ENCODE data around the gene MXD4. TPM values are rescaled to one million over a fixed set of nuclear protein-coding genes. Genes with fewer than 3 reads are reported as not detected.
"Not testable (repeated sequence)": the region's sequence is repeated elsewhere in the genome, so short reads cannot be mapped to it uniquely, and the experiment has no call there.

MXD4 gene
- total RNA-seq, 4 donors from 2014 or later: 33.3 to 62.6 (median 47.6) TPM

GRCh38 chr4:2280531-2281300 lies 18.8 kb upstream of the MXD4 start:
- intact Hi-C loops (cut with DNase I; ENCODE audit: low total_unique reads): no loop called here
- no peak for TF ChIP-seq POLR2A (IDR thresholded peaks at IDR 0.05)
- TF ChIP-seq, protein P1, sequence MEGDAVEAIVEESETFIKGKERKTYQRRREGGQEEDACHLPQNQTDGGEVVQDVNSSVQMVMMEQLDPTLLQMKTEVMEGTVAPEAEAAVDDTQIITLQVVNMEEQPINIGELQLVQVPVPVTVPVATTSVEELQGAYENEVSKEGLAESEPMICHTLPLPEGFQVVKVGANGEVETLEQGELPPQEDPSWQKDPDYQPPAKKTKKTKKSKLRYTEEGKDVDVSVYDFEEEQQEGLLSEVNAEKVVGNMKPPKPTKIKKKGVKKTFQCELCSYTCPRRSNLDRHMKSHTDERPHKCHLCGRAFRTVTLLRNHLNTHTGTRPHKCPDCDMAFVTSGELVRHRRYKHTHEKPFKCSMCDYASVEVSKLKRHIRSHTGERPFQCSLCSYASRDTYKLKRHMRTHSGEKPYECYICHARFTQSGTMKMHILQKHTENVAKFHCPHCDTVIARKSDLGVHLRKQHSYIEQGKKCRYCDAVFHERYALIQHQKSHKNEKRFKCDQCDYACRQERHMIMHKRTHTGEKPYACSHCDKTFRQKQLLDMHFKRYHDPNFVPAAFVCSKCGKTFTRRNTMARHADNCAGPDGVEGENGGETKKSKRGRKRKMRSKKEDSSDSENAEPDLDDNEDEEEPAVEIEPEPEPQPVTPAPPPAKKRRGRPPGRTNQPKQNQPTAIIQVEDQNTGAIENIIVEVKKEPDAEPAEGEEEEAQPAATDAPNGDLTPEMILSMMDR (IDR thresholded peaks at IDR 0.05): no peak
- 85 to 86% methylated on average over 13 of the region's 13 CpGs for WGBS, 2 donors
- no peak overlapping the region for H3K4me3 ChIP-seq (ENCODE audit: low read depth, poor library complexity, severe bottlenecking)
- no peak for DNase-seq (ENCODE audit: low spot score in 2 of 2)

- WGBS, 2 donors: 92 to 95% methylated on average over 9 of the region's 9 CpGs
- DNase-seq (ENCODE audit: low spot score in 2 of 2): no peak
- no peak for TF ChIP-seq POLR2A (IDR thresholded peaks at IDR 0.05)
- TF ChIP-seq, protein P1 (IDR thresholded peaks at IDR 0.05): no peak
- intact Hi-C loops (cut with DNase I; ENCODE audit: low total_unique reads): no loop called here
- H3K4me3 ChIP-seq (ENCODE audit: low read depth, poor library complexity, severe bottlenecking): no peak overlapping the region
Observed at GRCh38 chr4:2277956-2278355, 16.0 kb upstream of the MXD4 start.

- WGBS, 2 donors: 93 to 95% methylated on average over 30 of the region's 30 CpGs
- no peak for DNase-seq (ENCODE audit: low spot score in 2 of 2)
- TF ChIP-seq, protein P1 (IDR thresholded peaks at IDR 0.05): no peak
- no peak for TF ChIP-seq POLR2A (IDR thresholded peaks at IDR 0.05)
- H3K4me3 ChIP-seq (ENCODE audit: low read depth, poor library complexity, severe bottlenecking): no peak overlapping the region
- intact Hi-C loops (cut with DNase I; ENCODE audit: low total_unique reads): no loop called here
Observed at GRCh38 chr4:2276581-2277325, 14.8 kb upstream of the MXD4 start.

DNA sequence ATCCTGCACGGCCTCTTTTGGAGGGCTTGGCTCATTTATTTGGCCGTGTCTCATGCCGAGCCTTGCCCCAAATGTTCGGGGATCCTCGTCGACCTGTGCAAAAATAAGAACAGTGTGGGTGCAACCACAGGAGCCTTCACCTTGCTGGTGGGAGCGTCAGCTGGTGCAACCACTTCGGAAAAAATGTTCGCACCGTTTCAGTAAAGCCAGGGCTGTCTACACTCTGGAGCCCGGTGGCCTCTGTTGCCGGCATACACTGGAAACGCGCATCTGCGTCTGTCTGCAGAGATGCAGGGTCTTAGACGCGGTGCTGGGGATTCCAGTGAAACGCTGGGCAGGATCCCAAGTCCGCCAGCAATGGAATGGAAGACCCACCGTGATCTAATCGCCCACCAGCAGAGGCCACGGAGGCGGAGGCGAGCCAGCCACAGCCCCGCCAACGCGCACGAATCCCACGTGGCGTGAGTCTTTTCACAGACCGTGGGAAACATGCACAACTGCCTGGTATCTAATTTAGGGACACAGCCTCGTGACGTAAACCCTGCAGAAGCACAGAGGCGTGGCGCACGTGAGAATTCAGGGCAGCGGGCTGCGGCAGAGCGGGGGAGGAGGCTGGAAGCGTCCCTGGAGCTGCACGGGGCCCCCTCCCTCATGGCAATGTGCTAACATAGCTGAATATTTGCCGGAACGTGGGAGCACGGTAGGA lies 13.8 kb upstream of the MXD4 start:
- intact Hi-C loops (cut with DNase I; ENCODE audit: low total_unique reads): no loop called here
- no peak for DNase-seq (ENCODE audit: low spot score in 2 of 2)
- no peak overlapping the region for H3K4me3 ChIP-seq (ENCODE audit: low read depth, poor library complexity, severe bottlenecking)
- 95 to 97% methylated on average over 44 of the region's 44 CpGs for WGBS, 2 donors
- TF ChIP-seq POLR2A (IDR thresholded peaks at IDR 0.05): no peak
- TF ChIP-seq, protein P1 (IDR thresholded peaks at IDR 0.05): no peak

- not testable (repeated sequence) for H3K4me3 ChIP-seq (ENCODE audit: low read depth, poor library complexity, severe bottlenecking)
Observed at GRCh38 chr4:2275044-2275397, 13.1 kb upstream of the MXD4 start.

More at GRCh38 chr4:2275044-2275397, 13.1 kb upstream of the MXD4 start:
- intact Hi-C loops (cut with DNase I; ENCODE audit: low total_unique reads); DNase-seq (ENCODE audit: low spot score in 2 of 2): not testable (repeated sequence)
- 93 to 94% methylated on average over 10 of the region's 10 CpGs for WGBS, 2 donors
